Fibroblast of lung (primary cell): Measurements from ENCODE around the gene ZNF280B. TPM values are rescaled to one million over a fixed set of nuclear protein-coding genes. Genes with fewer than 3 reads are reported as not detected.

Experiments
- DNase-seq, 2 donors: peaks; one replicate each; pipeline versions ENCODE4 v3.0.0 to v3.0.0-alpha.2; 2010; ENCODE audit warnings: low read depth in 2 of 2
- H2AFZ ChIP-seq: 2 replicates; pipeline ENCODE4 v1.5.1; 2012; ENCODE audit warnings: low read length, control low read depth, inconsistent platforms
- H3K27ac ChIP-seq: 2 replicates; pipeline ENCODE4 v1.5.1; 2011; ENCODE audit warnings: low read length, control low read depth; ENCODE audit not compliant: insufficient read depth
- H3K27me3 ChIP-seq: 2 replicates; pipeline ENCODE4 v1.5.1; 2011; ENCODE audit warnings: mild to moderate bottlenecking, low read length; ENCODE audit not compliant: control insufficient read depth, insufficient read depth
- H3K36me3 ChIP-seq: 2 replicates; pipeline ENCODE4 v1.5.1; 2011; ENCODE audit warnings: low read length; ENCODE audit not compliant: control insufficient read depth, insufficient read depth
- H3K4me1 ChIP-seq: 2 replicates; pipeline ENCODE4 v1.5.1; 2011; ENCODE audit warnings: low read length; ENCODE audit not compliant: control insufficient read depth, insufficient read depth; ENCODE audit errors: extremely low read depth
- H3K4me2 ChIP-seq: 2 replicates; pipeline ENCODE4 v1.5.1; 2011; ENCODE audit warnings: low read length, control low read depth; ENCODE audit not compliant: insufficient read depth; ENCODE audit errors: extremely low read depth
- H3K4me3 ChIP-seq, 4 experiments: fragments of 200-600 bp in 1 of 4; sonication (generic) in 1 of 4; replicated peaks in 1 of 4; 2 replicates each; pipeline ENCODE4 v1.5.1; 2011 to 2016; ENCODE audit warnings: low read length in 4 of 4, low read depth in 3 of 4, mild to moderate bottlenecking in 3 of 4, control low read depth in 2 of 4, inconsistent platforms in 1 of 4, mixed read lengths in 1 of 4; ENCODE audit not compliant: insufficient read depth in 1 of 4; ENCODE audit errors: control extremely low read depth in 1 of 4
- H3K79me2 ChIP-seq: 2 replicates; pipeline ENCODE4 v1.5.1; 2012; ENCODE audit warnings: mild to moderate bottlenecking, low read length, inconsistent platforms; ENCODE audit not compliant: control insufficient read depth, insufficient read depth
- H3K9ac ChIP-seq: 2 replicates; pipeline ENCODE4 v1.5.1; 2011; ENCODE audit warnings: mild to moderate bottlenecking, low read length, control low read depth; ENCODE audit not compliant: insufficient read depth
- H3K9me3 ChIP-seq: 2 replicates; pipeline ENCODE4 v1.5.1; 2012; ENCODE audit warnings: low read depth, low read length; ENCODE audit not compliant: control insufficient read depth, insufficient read depth
- H4K20me1 ChIP-seq: 2 replicates; pipeline ENCODE4 v1.5.1; 2011; ENCODE audit warnings: low read length; ENCODE audit not compliant: control insufficient read depth, insufficient read depth; ENCODE audit errors: extremely low read depth
- EZH2 ChIP-seq: IDR thresholded peaks from 2 replicates; pipeline ENCODE4 v1.5.1; 2012; ENCODE audit warnings: low read length, control low read depth, mild to moderate bottlenecking; ENCODE audit errors: missing control alignments
- polyA plus RNA-seq, 2 donors: library from polyadenylated mRNA; depleted of rRNA in 1 of 2; stranded (reverse) in 1 of 2; unstranded in 1 of 2; fragments of >200 nt; gene quantifications; 2 replicates each; pipeline ENCODE4 v1.2.1, GENCODE V29; 2011 to 2012; ENCODE audit warnings: missing spikeins in 1 of 2
- total RNA-seq: library from RNA; depleted of rRNA; stranded (reverse); fragments of >200 nt; gene quantifications from 2 replicates; pipeline ENCODE4 v1.2.1, GENCODE V29; 2014
- TF ChIP-seq, protein P1 (sequence below), 2 donors: IDR thresholded peaks in 1 of 2; conservative IDR thresholded peaks in 1 of 2; 1 replicate in 1 of 2; 2 replicates in 1 of 2; pipeline ENCODE4 v1.5.1; 2011 to 2012; ENCODE audit warnings: low read length in 2 of 2, control low read depth in 1 of 2, inconsistent platforms in 1 of 2, low read depth in 1 of 2, mild to moderate bottlenecking in 1 of 2

ZNF280B gene
- total and polyA plus RNA-seq, 2 donors (not counting 1 experiment from before 2014, with no cell fraction given), result 0.33 to 0.81 TPM

DNA sequence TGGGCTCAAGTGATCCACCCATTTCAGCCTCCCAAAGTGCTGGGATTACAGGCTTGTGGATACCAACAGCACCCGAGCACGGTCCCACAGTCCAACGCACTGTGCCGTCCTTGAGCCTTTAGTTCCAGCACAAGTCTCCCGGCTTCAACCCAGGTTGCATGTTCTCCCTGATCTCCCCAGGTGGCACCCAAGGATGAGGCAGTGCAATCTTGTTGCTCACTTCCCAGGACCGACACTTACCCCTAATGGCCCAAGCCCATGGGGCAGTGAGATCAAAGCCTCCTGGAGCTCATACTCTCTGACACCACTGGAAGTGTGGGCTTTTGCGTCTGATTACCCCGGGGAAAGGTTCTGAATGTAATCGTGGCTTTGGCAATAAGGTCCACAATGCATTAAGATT, 47.1 kb upstream of the ZNF280B start:
- H4K20me1 ChIP-seq, result no peaks in the 10 kb centered on the region
- no peak for DNase-seq
- no peaks in the 10 kb centered on the region for H3K9me3 ChIP-seq
- no peaks in the 10 kb centered on the region for H3K4me1 ChIP-seq
- no peaks in the 10 kb centered on the region for H3K79me2 ChIP-seq
- H3K9ac ChIP-seq, result no peak overlapping the region
- no peaks in the 10 kb centered on the region for H3K27me3 ChIP-seq
- H3K27ac ChIP-seq, result no peak overlapping the region
- H3K36me3 ChIP-seq, result no peaks in the 10 kb centered on the region
- no peak overlapping the region for H3K4me2 ChIP-seq
- TF ChIP-seq, protein P1, sequence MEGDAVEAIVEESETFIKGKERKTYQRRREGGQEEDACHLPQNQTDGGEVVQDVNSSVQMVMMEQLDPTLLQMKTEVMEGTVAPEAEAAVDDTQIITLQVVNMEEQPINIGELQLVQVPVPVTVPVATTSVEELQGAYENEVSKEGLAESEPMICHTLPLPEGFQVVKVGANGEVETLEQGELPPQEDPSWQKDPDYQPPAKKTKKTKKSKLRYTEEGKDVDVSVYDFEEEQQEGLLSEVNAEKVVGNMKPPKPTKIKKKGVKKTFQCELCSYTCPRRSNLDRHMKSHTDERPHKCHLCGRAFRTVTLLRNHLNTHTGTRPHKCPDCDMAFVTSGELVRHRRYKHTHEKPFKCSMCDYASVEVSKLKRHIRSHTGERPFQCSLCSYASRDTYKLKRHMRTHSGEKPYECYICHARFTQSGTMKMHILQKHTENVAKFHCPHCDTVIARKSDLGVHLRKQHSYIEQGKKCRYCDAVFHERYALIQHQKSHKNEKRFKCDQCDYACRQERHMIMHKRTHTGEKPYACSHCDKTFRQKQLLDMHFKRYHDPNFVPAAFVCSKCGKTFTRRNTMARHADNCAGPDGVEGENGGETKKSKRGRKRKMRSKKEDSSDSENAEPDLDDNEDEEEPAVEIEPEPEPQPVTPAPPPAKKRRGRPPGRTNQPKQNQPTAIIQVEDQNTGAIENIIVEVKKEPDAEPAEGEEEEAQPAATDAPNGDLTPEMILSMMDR (conservative IDR thresholded peaks at IDR 0.05 in 1 of 2, IDR thresholded peaks at IDR 0.05 in 1 of 2; ENCODE audit: low read depth in 1 of 2, low read length in 2 of 2), result no peak
- no peak for TF ChIP-seq EZH2
- H2AFZ ChIP-seq, result no peak overlapping the region
- no peak overlapping the region for H3K4me3 ChIP-seq

DNA sequence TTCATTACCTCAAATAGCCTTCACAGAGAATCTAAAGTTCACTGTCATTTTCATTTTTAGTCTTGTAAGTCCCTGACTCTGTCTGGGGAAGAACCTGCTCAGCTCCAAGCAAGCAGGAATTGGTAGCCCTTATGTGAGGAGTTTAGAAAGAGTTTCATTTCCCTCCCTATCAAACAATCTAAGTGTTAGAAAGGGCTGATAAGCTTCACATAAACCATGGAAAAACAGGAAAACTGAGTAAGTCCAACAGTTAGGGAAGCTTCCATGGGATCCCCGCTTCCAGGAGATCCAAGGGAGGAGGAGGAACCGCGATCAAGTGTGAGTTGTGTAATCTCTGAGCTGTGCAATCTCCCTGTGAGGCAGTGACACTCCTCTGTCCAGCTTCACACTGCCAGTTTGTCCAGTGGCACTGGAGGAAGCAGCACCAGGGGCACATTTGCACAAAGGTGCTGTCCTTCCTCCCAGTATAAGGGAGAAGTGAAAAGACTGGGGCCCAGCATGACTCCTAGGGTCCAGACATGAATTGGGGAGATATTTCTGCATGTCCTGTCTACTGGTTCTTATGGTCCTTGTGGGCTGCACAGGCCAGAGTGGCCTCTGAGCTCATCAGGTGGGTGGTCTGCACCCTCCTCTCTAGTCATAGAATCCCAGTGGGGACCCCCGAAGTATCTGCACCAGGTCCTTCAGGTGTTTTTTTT, 46.2 kb upstream of the ZNF280B start:
- Histone ChIP-seq H2AFZ (no peak overlapping the region), H3K27me3 (no peaks in the 10 kb centered on the region), H3K9me3 (no peaks in the 10 kb centered on the region), H3K79me2 (no peaks in the 10 kb centered on the region), H3K27ac (no peak overlapping the region), H3K9ac (no peak overlapping the region), H4K20me1 (no peaks in the 10 kb centered on the region), H3K36me3 (no peaks in the 10 kb centered on the region), H3K4me3 (no peak overlapping the region), H3K4me1 (no peaks in the 10 kb centered on the region), H3K4me2 (no peak overlapping the region)
- no peak for DNase-seq
- TF ChIP-seq EZH2, result no peak
- TF ChIP-seq, protein P1 (conservative IDR thresholded peaks at IDR 0.05 in 1 of 2, IDR thresholded peaks at IDR 0.05 in 1 of 2; ENCODE audit: low read depth in 1 of 2, low read length in 2 of 2), result no peak

DNA sequence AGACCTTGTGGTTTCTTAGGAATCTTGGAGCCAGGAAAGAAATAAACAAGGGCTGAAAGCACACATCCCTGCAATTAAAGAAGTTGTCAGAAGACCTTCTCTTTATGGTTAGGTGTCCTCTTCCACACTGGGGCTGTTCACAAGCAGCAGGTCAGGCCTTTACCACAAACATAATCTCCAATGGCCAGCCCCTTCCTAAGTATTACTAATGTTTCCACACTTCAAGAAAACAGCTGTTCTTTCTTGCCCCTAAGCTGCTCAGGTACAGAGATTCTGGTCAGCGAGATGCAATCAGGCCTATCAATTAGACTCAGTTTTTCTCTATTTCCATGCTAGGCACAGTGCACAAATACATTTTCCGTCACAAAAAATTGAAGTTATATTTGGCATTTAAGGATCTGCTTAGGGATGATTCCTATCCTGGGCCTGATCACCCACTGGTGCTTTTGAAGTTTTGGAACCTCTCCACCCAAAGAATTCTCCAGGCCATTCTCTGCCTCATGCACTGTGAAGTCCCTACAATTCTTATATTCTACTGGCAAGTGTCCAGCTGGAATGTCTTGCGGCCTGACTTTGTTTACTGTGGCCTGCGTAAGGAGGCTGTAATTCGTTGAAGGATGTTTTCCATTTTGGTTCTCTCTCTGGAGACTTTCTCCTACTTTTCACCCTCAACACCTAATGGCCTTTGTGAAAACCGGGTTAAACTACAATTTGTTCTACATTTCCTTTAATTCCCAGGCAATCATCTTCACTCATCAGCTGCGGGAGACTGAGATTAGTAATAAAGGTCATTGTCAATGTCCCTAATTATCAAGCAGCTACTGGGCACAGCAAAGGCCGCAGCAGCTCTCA, 45.4 kb upstream of the ZNF280B start:
- no peak overlapping the region for H3K4me2 ChIP-seq
- no peaks in the 10 kb centered on the region for H3K4me1 ChIP-seq
- H3K9me3 ChIP-seq, result no peaks in the 10 kb centered on the region
- H4K20me1 ChIP-seq, result no peaks in the 10 kb centered on the region
- no peak for TF ChIP-seq EZH2
- TF ChIP-seq, protein P1 (conservative IDR thresholded peaks at IDR 0.05 in 1 of 2, IDR thresholded peaks at IDR 0.05 in 1 of 2; ENCODE audit: low read depth in 1 of 2, low read length in 2 of 2), result no peak
- no peak overlapping the region for H3K9ac ChIP-seq
- H3K36me3 ChIP-seq, result no peaks in the 10 kb centered on the region
- no peak overlapping the region for H3K4me3 ChIP-seq
- H3K27ac ChIP-seq, result no peak overlapping the region
- H2AFZ ChIP-seq, result no peak overlapping the region
- no peak for DNase-seq
- no peaks in the 10 kb centered on the region for H3K27me3 ChIP-seq
- no peaks in the 10 kb centered on the region for H3K79me2 ChIP-seq
